HepG2 (cell line): ENCODE results near the gene CYCS. TPM values are rescaled to one million over a fixed set of nuclear protein-coding genes. Genes with fewer than 3 reads are reported as not detected.

Source experiments
- ATF1 ChIP-seq: IDR thresholded peaks from 2 replicates; pipeline ENCODE4 v1.6.1; 2016; ENCODE audit warnings: mild to moderate bottlenecking, control low read depth
- ELF3 ChIP-seq: IDR thresholded peaks from 2 replicates; pipeline ENCODE4 v1.6.1; 2016; ENCODE audit warnings: missing genetic modification reagents, missing compliant biosample characterization
- FOXO1 ChIP-seq: sonication (generic); formaldehyde crosslinking; IDR thresholded peaks from 2 replicates; pipeline ENCODE4 v1.4.0; 2020; ENCODE audit warnings: missing genetic modification reagents
- GTF3A ChIP-seq: sonication (generic); formaldehyde crosslinking; conservative IDR thresholded peaks from 2 replicates; pipeline ENCODE4 v1.4.0; 2020; ENCODE audit warnings: mild to moderate bottlenecking, missing genetic modification reagents
- HNF4G ChIP-seq, 2 experiments: sonication (generic) in 1 of 2; formaldehyde crosslinking in 1 of 2; IDR thresholded peaks; 2 replicates each; pipeline versions ENCODE4 v1.4.0 to v1.6.1; 2011 to 2020; ENCODE audit warnings: borderline replicate concordance in 2 of 2, low read depth in 2 of 2, mild to moderate bottlenecking in 2 of 2, low read length in 1 of 2, missing genetic modification reagents in 1 of 2, moderate library complexity in 1 of 2
- HOXA5 ChIP-seq: sonication (generic); formaldehyde crosslinking; IDR thresholded peaks from 2 replicates; pipeline ENCODE4 v1.4.0; 2020; ENCODE audit warnings: missing genetic modification reagents
- HOXD1 ChIP-seq: sonication (generic); formaldehyde crosslinking; IDR thresholded peaks from 2 replicates; pipeline ENCODE4 v1.5.0; 2020; ENCODE audit warnings: missing genetic modification reagents
- NCOA2 ChIP-seq: sonication (generic); formaldehyde crosslinking; IDR thresholded peaks from 2 replicates; pipeline ENCODE4 v1.8.0; 2022; ENCODE audit warnings: inconsistent platforms
- NFATC3 ChIP-seq: sonication (generic); formaldehyde crosslinking; IDR thresholded peaks from 2 replicates; pipeline ENCODE4 v1.5.1; 2020; ENCODE audit warnings: mild to moderate bottlenecking, missing genetic modification reagents
- RFXANK ChIP-seq: IDR thresholded peaks from 2 replicates; pipeline ENCODE4 v1.6.1; 2016
- ZNF274 ChIP-seq: sonication (generic); formaldehyde crosslinking; IDR thresholded peaks from 2 replicates; pipeline ENCODE4 v1.5.1; 2020; ENCODE audit warnings: mild to moderate bottlenecking, missing genetic modification reagents
- ZNF839 ChIP-seq: sonication (generic); formaldehyde crosslinking; IDR thresholded peaks from 2 replicates; pipeline ENCODE4 v1.4.0; 2020; ENCODE audit warnings: missing genetic modification reagents, mild to moderate bottlenecking, borderline replicate concordance
- polyA plus RNA-seq, 8 experiments: library from polyadenylated mRNA; depleted of rRNA in 3 of 8; stranded (reverse) in 7 of 8; unstranded in 1 of 8; fragments of >200 nt; fragmentation: Illumina TruSeq in 4 of 8; extraction: Trizol in 4 of 8; gene quantifications; 2 replicates each; pipeline versions ENCODE4 v1.2.1 to v1.2.3, GENCODE V29; 2011 to 2016; ENCODE audit warnings: low read depth in 4 of 8, missing spikeins in 1 of 8, mixed read lengths in 1 of 8; ENCODE audit not compliant: insufficient read depth in 1 of 8
- total RNA-seq, 5 experiments: library from RNA; depleted of rRNA; stranded (reverse); fragments of >200 nt; fragmentation: Illumina TruSeq; extraction: Trizol; gene quantifications; 2 replicates each; pipeline ENCODE4 v1.2.3, GENCODE V29; 2016; ENCODE audit warnings: low read depth in 1 of 5
- TF ChIP-seq, protein P1 (sequence below): sonication (generic); formaldehyde crosslinking; IDR thresholded peaks from 2 replicates; pipeline ENCODE4 v1.5.0; 2020; ENCODE audit warnings: missing genetic modification reagents, mild to moderate bottlenecking, borderline replicate concordance
- TF ChIP-seq, protein P2 (sequence below): sonication (generic); formaldehyde crosslinking; IDR thresholded peaks from 2 replicates; pipeline ENCODE4 v1.5.0; 2020; ENCODE audit warnings: mild to moderate bottlenecking, missing genetic modification reagents, borderline replicate concordance
- TF ChIP-seq, protein P3 (sequence below): sonication (generic); formaldehyde crosslinking; IDR thresholded peaks from 2 replicates; pipeline ENCODE4 v1.5.0; 2020; ENCODE audit warnings: missing genetic modification reagents
- TF ChIP-seq, protein P4 (sequence below): sonication (generic); formaldehyde crosslinking; IDR thresholded peaks from 2 replicates; pipeline ENCODE4 v1.8.0; 2022; ENCODE audit warnings: missing genetic modification reagents, mild to moderate bottlenecking, inconsistent platforms, borderline replicate concordance
- TF ChIP-seq, protein P5 (sequence below): sonication (generic); formaldehyde crosslinking; conservative IDR thresholded peaks from 2 replicates; pipeline ENCODE4 v1.4.0; 2020; ENCODE audit warnings: missing genetic modification reagents

Gene CYCS
- total and polyA plus RNA-seq, 2 of the 13 experiments (the other 11 are each of a cell fraction or from before 2014, with no cell fraction given), result 35.9 to 202 TPM

DNA sequence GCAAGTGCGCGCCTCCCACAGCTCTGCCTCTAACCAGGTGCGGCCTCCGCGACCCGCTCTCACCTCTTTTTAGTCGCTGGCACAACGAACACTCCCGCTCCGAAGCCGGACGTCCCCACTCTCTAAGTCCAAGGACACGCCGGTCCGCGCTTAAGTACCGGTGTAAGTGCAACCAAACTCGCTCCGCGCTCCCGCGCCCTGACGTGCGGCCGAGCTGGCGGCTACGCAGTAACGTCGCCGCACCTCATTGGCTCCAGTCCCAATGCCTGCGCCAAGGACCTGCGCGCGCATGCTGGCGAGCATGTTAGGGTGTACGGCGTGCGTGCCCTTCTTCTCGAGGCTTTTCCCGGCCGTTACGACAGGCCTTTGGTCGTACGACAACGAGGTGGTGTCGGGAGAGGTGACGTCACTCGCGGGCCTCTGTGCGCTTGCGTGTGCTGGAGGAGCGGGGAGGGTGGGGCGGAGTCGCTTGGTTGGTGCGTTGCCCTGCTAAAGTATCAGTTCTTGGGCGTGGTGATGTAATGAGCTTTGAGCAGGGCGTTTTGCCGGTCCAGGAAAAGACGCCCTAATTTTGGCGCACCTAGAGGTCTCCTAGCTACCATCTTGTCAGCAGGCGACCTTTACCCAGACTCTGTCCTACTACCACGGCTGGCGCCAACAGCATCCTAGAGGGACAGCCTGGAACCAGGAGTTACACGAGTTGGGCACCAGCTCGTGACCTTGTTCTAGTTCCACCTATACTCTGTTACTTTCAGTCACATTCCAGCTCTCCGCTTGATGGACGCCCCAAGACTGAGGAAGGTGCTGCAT lies at the start of gene CYCS (continued):
- TF ChIP-seq, protein P1, sequence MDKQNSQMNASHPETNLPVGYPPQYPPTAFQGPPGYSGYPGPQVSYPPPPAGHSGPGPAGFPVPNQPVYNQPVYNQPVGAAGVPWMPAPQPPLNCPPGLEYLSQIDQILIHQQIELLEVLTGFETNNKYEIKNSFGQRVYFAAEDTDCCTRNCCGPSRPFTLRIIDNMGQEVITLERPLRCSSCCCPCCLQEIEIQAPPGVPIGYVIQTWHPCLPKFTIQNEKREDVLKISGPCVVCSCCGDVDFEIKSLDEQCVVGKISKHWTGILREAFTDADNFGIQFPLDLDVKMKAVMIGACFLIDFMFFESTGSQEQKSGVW (CRISPR knock-in tag), result no peak
- peak; percentile 86; the same call in 1 of the 2 replicates for TF ChIP-seq RFXANK
- TF ChIP-seq ZNF274 (CRISPR knock-in tag), result peak; percentile 70; the same call in 1 of the 2 replicates
- no peak for TF ChIP-seq NFATC3 (CRISPR knock-in tag)
- TF ChIP-seq FOXO1 (CRISPR knock-in tag), result peak; percentile 45
- peak; percentile 87; the same call in 1 of the 2 replicates for TF ChIP-seq ZNF839
- peak; percentile 99 for TF ChIP-seq ATF1 (CRISPR knock-in tag)
- TF ChIP-seq HNF4G (IDR thresholded peaks at IDR 0.05; ENCODE audit: borderline replicate concordance, low read depth, low read length), result peak; percentile 68
- TF ChIP-seq HNF4G (CRISPR knock-in tag; IDR thresholded peaks at IDR 0.05; ENCODE audit: borderline replicate concordance, low read depth), result peak; percentile 92
- TF ChIP-seq, protein P2, sequence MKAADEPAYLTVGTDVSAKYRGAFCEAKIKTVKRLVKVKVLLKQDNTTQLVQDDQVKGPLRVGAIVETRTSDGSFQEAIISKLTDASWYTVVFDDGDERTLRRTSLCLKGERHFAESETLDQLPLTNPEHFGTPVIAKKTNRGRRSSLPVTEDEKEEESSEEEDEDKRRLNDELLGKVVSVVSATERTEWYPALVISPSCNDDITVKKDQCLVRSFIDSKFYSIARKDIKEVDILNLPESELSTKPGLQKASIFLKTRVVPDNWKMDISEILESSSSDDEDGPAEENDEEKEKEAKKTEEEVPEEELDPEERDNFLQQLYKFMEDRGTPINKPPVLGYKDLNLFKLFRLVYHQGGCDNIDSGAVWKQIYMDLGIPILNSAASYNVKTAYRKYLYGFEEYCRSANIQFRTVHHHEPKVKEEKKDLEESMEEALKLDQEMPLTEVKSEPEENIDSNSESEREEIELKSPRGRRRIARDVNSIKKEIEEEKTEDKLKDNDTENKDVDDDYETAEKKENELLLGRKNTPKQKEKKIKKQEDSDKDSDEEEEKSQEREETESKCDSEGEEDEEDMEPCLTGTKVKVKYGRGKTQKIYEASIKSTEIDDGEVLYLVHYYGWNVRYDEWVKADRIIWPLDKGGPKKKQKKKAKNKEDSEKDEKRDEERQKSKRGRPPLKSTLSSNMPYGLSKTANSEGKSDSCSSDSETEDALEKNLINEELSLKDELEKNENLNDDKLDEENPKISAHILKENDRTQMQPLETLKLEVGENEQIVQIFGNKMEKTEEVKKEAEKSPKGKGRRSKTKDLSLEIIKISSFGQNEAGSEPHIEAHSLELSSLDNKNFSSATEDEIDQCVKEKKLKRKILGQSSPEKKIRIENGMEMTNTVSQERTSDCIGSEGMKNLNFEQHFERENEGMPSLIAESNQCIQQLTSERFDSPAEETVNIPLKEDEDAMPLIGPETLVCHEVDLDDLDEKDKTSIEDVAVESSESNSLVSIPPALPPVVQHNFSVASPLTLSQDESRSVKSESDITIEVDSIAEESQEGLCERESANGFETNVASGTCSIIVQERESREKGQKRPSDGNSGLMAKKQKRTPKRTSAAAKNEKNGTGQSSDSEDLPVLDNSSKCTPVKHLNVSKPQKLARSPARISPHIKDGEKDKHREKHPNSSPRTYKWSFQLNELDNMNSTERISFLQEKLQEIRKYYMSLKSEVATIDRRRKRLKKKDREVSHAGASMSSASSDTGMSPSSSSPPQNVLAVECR (CRISPR knock-in tag), result peak; percentile 99
- TF ChIP-seq, protein P3, sequence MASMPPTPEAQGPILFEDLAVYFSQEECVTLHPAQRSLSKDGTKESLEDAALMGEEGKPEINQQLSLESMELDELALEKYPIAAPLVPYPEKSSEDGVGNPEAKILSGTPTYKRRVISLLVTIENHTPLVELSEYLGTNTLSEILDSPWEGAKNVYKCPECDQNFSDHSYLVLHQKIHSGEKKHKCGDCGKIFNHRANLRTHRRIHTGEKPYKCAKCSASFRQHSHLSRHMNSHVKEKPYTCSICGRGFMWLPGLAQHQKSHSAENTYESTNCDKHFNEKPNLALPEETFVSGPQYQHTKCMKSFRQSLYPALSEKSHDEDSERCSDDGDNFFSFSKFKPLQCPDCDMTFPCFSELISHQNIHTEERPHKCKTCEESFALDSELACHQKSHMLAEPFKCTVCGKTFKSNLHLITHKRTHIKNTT (CRISPR knock-in tag), result no peak
- no peak; the same call in 1 of the 2 replicates for TF ChIP-seq ELF3
- TF ChIP-seq NCOA2 (CRISPR knock-in tag), result peak; percentile 72
- TF ChIP-seq HOXD1 (CRISPR knock-in tag), result no peak
- TF ChIP-seq HOXA5 (CRISPR knock-in tag), result peak; percentile 22
- TF ChIP-seq, protein P4, sequence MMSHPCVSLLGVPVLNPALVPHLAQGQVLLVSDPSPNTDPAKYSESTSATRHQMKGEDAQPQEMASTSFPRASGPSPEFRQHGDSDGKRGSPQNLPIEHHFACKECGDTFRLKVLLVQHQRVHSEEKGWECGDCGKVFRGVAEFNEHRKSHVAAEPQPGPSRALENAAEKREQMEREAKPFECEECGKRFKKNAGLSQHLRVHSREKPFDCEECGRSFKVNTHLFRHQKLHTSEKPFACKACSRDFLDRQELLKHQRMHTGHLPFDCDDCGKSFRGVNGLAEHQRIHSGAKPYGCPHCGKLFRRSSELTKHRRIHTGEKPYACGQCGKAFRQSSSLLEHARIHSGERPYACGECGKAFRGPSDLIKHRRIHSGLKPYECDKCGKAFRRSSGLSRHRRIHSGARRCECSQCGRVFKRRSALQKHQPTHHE (CRISPR knock-in tag), result peak; percentile 36; the same call in 1 of the 2 replicates
- peak; percentile 97 for TF ChIP-seq GTF3A (CRISPR knock-in tag)
- TF ChIP-seq, protein P5, sequence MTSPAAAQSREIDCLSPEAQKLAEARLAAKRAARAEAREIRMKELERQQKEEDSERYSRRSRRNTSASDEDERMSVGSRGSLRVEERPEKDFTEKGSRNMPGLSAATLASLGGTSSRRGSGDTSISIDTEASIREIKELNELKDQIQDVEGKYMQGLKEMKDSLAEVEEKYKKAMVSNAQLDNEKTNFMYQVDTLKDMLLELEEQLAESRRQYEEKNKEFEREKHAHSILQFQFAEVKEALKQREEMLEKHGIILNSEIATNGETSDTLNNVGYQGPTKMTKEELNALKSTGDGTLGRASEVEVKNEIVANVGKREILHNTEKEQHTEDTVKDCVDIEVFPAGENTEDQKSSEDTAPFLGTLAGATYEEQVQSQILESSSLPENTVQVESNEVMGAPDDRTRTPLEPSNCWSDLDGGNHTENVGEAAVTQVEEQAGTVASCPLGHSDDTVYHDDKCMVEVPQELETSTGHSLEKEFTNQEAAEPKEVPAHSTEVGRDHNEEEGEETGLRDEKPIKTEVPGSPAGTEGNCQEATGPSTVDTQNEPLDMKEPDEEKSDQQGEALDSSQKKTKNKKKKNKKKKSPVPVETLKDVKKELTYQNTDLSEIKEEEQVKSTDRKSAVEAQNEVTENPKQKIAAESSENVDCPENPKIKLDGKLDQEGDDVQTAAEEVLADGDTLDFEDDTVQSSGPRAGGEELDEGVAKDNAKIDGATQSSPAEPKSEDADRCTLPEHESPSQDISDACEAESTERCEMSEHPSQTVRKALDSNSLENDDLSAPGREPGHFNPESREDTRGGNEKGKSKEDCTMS (CRISPR knock-in tag), result no peak; the same call in 1 of the 2 replicates
